ENCODE results near the gene USP53. TPM values are rescaled to one million over a fixed set of nuclear protein-coding genes. Genes with fewer than 3 reads are reported as not detected.

The USP53 gene
- total and polyA plus RNA-seq, 2 of the 13 experiments (the other 11 are each of a cell fraction or from before 2014, with no cell fraction given) = 5.3 to 8.1 TPM

DNA sequence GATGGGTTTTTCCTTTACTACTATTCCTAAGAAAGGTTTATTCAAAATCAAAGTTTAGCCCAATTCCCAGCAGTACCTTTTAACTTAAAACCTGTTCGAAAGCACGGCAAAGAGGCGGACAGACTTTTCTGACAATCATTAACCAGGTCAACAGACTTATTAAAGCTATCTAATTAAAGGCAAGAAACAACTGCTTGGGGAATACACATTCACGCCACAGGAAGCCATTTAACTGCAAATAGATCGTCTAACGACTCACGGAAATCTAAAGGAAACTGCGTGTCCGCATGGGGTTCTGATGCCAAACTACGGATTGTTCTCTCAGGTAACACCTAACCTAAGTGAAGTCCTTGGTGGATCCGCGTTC is 663 bp upstream of the USP53 start (continued):
- no peak for TF ChIP-seq ZNF777 (CRISPR knock-in tag; IDR thresholded peaks at IDR 0.05)
- no peak for TF ChIP-seq TRIM24 (CRISPR knock-in tag; IDR thresholded peaks at IDR 0.05)
- peak; percentile 76 for TF ChIP-seq HNF1A (IDR thresholded peaks at IDR 0.05; ENCODE audit: low read depth)
- TF ChIP-seq HNF1A (CRISPR knock-in tag; IDR thresholded peaks at IDR 0.05; ENCODE audit: borderline replicate concordance) = no peak
- no peak for TF ChIP-seq ZNF3 (CRISPR knock-in tag; IDR thresholded peaks at IDR 0.05)
- TF ChIP-seq ZNF263 (CRISPR knock-in tag; IDR thresholded peaks at IDR 0.05) = no peak
- TF ChIP-seq ZNF407 (CRISPR knock-in tag; IDR thresholded peaks at IDR 0.05; ENCODE audit: not compliant biosample characterization) = no peak
- TF ChIP-seq TP53 (CRISPR knock-in tag; conservative IDR thresholded peaks at IDR 0.05) = no peak
- TF ChIP-seq RAD51 (IDR thresholded peaks at IDR 0.05; ENCODE audit: borderline replicate concordance) = no peak
- TF ChIP-seq, protein P1, sequence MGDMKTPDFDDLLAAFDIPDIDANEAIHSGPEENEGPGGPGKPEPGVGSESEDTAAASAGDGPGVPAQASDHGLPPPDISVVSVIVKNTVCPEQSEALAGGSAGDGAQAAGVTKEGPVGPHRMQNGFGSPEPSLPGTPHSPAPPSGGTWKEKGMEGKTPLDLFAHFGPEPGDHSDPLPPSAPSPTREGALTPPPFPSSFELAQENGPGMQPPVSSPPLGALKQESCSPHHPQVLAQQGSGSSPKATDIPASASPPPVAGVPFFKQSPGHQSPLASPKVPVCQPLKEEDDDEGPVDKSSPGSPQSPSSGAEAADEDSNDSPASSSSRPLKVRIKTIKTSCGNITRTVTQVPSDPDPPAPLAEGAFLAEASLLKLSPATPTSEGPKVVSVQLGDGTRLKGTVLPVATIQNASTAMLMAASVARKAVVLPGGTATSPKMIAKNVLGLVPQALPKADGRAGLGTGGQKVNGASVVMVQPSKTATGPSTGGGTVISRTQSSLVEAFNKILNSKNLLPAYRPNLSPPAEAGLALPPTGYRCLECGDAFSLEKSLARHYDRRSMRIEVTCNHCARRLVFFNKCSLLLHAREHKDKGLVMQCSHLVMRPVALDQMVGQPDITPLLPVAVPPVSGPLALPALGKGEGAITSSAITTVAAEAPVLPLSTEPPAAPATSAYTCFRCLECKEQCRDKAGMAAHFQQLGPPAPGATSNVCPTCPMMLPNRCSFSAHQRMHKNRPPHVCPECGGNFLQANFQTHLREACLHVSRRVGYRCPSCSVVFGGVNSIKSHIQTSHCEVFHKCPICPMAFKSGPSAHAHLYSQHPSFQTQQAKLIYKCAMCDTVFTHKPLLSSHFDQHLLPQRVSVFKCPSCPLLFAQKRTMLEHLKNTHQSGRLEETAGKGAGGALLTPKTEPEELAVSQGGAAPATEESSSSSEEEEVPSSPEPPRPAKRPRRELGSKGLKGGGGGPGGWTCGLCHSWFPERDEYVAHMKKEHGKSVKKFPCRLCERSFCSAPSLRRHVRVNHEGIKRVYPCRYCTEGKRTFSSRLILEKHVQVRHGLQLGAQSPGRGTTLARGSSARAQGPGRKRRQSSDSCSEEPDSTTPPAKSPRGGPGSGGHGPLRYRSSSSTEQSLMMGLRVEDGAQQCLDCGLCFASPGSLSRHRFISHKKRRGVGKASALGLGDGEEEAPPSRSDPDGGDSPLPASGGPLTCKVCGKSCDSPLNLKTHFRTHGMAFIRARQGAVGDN (CRISPR knock-in tag; IDR thresholded peaks at IDR 0.05) = no peak
